ENCODE results near the gene ATG10. TPM values are rescaled to one million over a fixed set of nuclear protein-coding genes. Genes with fewer than 3 reads are reported as not detected.
"Not testable (repeated sequence)": the region's sequence is repeated elsewhere in the genome, so short reads cannot be mapped to it uniquely, and the experiment has no call there.

The ATG10 gene
- total RNA-seq, 4 donors from 2014 or later = 4.8 to 13.7 (median 8.4) TPM

- no peak for TF ChIP-seq POLR2A (IDR thresholded peaks at IDR 0.05)
- TF ChIP-seq, protein P1, sequence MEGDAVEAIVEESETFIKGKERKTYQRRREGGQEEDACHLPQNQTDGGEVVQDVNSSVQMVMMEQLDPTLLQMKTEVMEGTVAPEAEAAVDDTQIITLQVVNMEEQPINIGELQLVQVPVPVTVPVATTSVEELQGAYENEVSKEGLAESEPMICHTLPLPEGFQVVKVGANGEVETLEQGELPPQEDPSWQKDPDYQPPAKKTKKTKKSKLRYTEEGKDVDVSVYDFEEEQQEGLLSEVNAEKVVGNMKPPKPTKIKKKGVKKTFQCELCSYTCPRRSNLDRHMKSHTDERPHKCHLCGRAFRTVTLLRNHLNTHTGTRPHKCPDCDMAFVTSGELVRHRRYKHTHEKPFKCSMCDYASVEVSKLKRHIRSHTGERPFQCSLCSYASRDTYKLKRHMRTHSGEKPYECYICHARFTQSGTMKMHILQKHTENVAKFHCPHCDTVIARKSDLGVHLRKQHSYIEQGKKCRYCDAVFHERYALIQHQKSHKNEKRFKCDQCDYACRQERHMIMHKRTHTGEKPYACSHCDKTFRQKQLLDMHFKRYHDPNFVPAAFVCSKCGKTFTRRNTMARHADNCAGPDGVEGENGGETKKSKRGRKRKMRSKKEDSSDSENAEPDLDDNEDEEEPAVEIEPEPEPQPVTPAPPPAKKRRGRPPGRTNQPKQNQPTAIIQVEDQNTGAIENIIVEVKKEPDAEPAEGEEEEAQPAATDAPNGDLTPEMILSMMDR (IDR thresholded peaks at IDR 0.05) = no peak
- no peak overlapping the region for H3K4me3 ChIP-seq (ENCODE audit: low read depth, poor library complexity, severe bottlenecking)
- intact Hi-C loops (cut with DNase I; ENCODE audit: low total_unique reads) = no loop called here
- DNase-seq (ENCODE audit: low spot score in 2 of 2) = no peak
- 49 to 51% methylated on average over 1 of the region's 1 CpG for WGBS, 2 donors
Measured at GRCh38 chr5:81936066-81936465, 35.8 kb upstream of the ATG10 start.

- intact Hi-C loops (cut with DNase I; ENCODE audit: low total_unique reads) = no loop called here
- no peak for TF ChIP-seq POLR2A (IDR thresholded peaks at IDR 0.05)
- TF ChIP-seq, protein P1 (IDR thresholded peaks at IDR 0.05) = no peak
- H3K4me3 ChIP-seq (ENCODE audit: low read depth, poor library complexity, severe bottlenecking) = no peak overlapping the region
- no peak for DNase-seq (ENCODE audit: low spot score in 2 of 2)
Measured at GRCh38 chr5:81936750-81937149, 35.1 kb upstream of the ATG10 start.

DNA sequence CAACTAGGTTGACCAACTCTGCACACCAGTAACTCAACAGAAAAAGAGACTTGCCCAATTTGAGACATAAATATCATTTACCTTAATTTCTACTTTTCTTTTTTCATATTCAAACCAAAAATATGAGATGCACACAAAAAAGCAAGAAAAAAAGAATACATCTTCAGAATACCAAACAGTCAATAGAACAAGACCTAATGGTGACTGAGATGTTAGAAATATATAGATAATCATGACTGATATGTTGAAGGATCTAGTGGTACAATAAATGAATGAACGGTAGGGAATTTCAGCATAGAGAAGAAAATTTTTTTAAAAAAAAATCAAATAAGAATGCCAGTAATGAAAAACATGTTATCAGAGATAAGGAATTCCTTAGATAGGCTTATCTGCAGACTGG lies 29.1 kb upstream of the ATG10 start:
- no peak overlapping the region for H3K4me3 ChIP-seq (ENCODE audit: low read depth, poor library complexity, severe bottlenecking)
- WGBS, 2 donors = 93 to 100% methylated on average over 1 of the region's 1 CpG
- TF ChIP-seq, protein P1 (IDR thresholded peaks at IDR 0.05) = no peak
- TF ChIP-seq POLR2A (IDR thresholded peaks at IDR 0.05) = no peak
- no peak for DNase-seq (ENCODE audit: low spot score in 2 of 2)
- intact Hi-C loops (cut with DNase I; ENCODE audit: low total_unique reads) = no loop called here

GRCh38 chr5:81948349-81948748 lies 23.5 kb upstream of the ATG10 start:
- intact Hi-C loops (cut with DNase I; ENCODE audit: low total_unique reads) = no loop called here
- WGBS, 2 donors = 49 to 51% methylated on average over 3 of the region's 3 CpGs
- TF ChIP-seq POLR2A (IDR thresholded peaks at IDR 0.05) = no peak
- TF ChIP-seq, protein P1 (IDR thresholded peaks at IDR 0.05) = no peak
- no peak for DNase-seq (ENCODE audit: low spot score in 2 of 2)
- no peak overlapping the region for H3K4me3 ChIP-seq (ENCODE audit: low read depth, poor library complexity, severe bottlenecking)

DNA sequence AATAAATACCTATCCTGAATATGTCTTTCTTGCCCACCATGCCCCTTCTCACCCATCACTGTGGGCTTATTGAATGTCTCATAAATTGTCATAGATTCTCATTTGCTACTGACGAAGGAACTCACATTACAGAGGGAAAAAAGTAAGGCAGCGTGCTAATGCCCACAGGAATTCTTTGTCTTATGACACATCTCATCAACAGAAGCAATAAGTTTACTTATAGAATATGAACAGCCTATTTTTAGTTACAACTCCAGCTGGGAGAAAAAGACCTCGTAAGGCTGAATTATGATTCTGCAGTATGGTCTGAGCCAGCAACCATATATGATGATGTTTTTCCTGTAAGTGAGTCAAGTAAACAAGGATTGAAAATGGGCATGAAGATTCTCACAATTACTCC lies 22.4 kb upstream of the ATG10 start:
- TF ChIP-seq POLR2A (IDR thresholded peaks at IDR 0.05) = no peak
- H3K4me3 ChIP-seq (ENCODE audit: low read depth, poor library complexity, severe bottlenecking) = no peak overlapping the region
- intact Hi-C loops (cut with DNase I; ENCODE audit: low total_unique reads) = no loop called here
- DNase-seq (ENCODE audit: low spot score in 2 of 2) = no peak
- WGBS, 2 donors = 67 to 78% methylated on average over 3 of the region's 3 CpGs

DNA sequence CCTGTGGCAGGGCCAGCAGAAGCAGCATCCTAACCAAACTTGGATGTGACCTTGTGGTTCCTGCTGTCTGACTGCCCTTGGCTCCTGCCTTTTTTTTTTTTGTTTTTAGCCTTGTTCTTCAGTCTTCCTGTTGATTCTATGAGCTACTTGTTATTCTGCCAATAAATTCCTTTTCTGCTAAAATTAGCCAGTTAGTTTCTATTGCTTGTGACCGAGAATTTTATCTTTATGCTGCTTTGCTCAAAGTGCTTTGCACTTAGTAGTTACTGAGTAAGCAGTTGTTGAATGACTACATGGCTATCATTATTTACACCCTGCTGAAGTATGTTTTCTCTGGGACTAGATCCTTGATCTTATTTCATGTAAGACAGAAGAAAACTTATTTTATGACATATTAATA lies 20.8 kb upstream of the ATG10 start:
- 25% methylated on average over 1 of the region's 1 CpG for WGBS, 2 donors
- no peak for TF ChIP-seq POLR2A (IDR thresholded peaks at IDR 0.05)
- TF ChIP-seq, protein P1 (IDR thresholded peaks at IDR 0.05) = no peak

DNA sequence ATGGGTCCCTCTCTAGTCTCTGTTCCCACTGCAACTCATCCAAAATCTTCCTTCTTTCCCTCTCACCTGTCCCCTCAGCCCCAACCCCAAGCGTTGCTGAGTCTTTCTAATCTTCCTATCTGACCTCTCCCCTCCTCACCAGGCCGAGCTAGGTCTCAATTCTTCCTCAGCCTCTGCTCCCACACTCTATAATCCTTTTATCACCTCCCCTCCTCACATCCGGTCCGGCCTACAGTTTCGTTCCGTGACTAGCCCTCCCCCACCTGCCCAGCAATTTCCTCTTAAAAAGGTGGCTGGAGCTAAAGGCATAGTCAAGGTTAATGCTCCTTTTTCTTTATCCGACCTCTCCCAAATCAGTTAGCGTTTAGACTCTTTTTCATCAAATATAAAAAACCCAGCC lies 17.0 kb upstream of the ATG10 start:
- H3K4me3 ChIP-seq (ENCODE audit: low read depth, poor library complexity, severe bottlenecking); intact Hi-C loops (cut with DNase I; ENCODE audit: low total_unique reads); DNase-seq (ENCODE audit: low spot score in 2 of 2): not testable (repeated sequence)
- WGBS, 2 donors = 77 to 78% methylated on average over 8 of the region's 8 CpGs

More for the DNA sequence above, 20.8 kb upstream of the ATG10 start:
- H3K4me3 ChIP-seq (ENCODE audit: low read depth, poor library complexity, severe bottlenecking) = no peak overlapping the region
- DNase-seq (ENCODE audit: low spot score in 2 of 2) = no peak
- intact Hi-C loops (cut with DNase I; ENCODE audit: low total_unique reads) = no loop called here

DNA sequence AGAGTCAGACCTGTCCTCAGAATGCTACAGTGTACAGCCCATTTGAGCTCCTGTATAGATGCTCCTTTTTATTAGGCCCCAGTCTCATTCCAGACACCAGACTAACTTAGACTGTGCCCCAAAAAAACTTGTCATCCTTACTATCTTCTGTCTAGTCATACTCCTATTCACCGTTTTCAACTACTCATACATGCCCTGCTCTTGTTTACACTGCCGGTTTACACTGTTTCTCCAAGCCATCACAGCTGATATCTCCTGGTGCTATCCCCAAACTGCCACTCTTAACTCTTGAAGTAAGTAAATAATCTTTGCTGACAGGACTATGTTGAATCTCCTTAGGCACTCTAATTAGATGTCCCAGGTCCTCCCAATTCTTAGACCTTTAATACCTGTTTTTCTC lies 13.7 kb upstream of the ATG10 start:
- DNase-seq (ENCODE audit: low spot score in 2 of 2); intact Hi-C loops (cut with DNase I; ENCODE audit: low total_unique reads); H3K4me3 ChIP-seq (ENCODE audit: low read depth, poor library complexity, severe bottlenecking): not testable (repeated sequence)
- WGBS, 2 donors = 89 to 91% methylated on average over 2 of the region's 2 CpGs

Measured in lower leg skin (tissue), 4 donors.